Neuronal stem cell (in vitro differentiated cells): ENCODE data around the gene CLEC14A.

Experiments used
- DNase-seq: peaks from one replicate; pipeline ENCODE4 v3.0.0-alpha.2; 2013; ENCODE audit warnings: low spot score
- H2AFZ ChIP-seq: one replicate; pipeline ENCODE4 v1.6.1; 2013; ENCODE audit warnings: mild to moderate bottlenecking, low read length, inconsistent platforms
- H2AK5ac ChIP-seq: 2 replicates; pipeline ENCODE4 v1.6.1; 2013; ENCODE audit warnings: low read depth, mild to moderate bottlenecking, inconsistent platforms, low read length, moderate library complexity, mixed read lengths
- H2BK120ac ChIP-seq: 2 replicates; pipeline ENCODE4 v1.6.1; 2013; ENCODE audit warnings: low read depth, mild to moderate bottlenecking, inconsistent platforms, low read length, moderate library complexity, mixed read lengths
- H2BK12ac ChIP-seq: one replicate; pipeline ENCODE4 v1.6.1; 2013; ENCODE audit warnings: low read length, inconsistent platforms
- H2BK15ac ChIP-seq: 2 replicates; pipeline ENCODE4 v1.6.1; 2013; ENCODE audit warnings: mild to moderate bottlenecking, low read length, inconsistent platforms, mixed read lengths
- H2BK5ac ChIP-seq: one replicate; pipeline ENCODE4 v1.6.1; 2013; ENCODE audit warnings: inconsistent platforms, mild to moderate bottlenecking, low read length, moderate library complexity
- H3K14ac ChIP-seq: one replicate; pipeline ENCODE4 v1.6.1; 2013; ENCODE audit warnings: low read length, inconsistent platforms
- H3K18ac ChIP-seq: 2 replicates; pipeline ENCODE4 v1.6.1; 2013; ENCODE audit warnings: low read length, inconsistent platforms
- H3K23ac ChIP-seq: 2 replicates; pipeline ENCODE4 v1.6.1; 2013; ENCODE audit warnings: low read depth, mild to moderate bottlenecking, mixed read lengths, low read length, inconsistent platforms; ENCODE audit not compliant: poor library complexity
- H3K27ac ChIP-seq: replicated peaks from 3 replicates; pipeline ENCODE4 v1.5.1; 2013; ENCODE audit warnings: low read length, inconsistent platforms
- H3K27me3 ChIP-seq, 3 experiments: 2 replicates each; pipeline ENCODE4 v1.6.1; 2013; ENCODE audit warnings: low read length in 3 of 3, mild to moderate bottlenecking in 2 of 3, inconsistent platforms in 1 of 3, low read depth in 1 of 3, mixed read lengths in 1 of 3, moderate library complexity in 1 of 3; ENCODE audit not compliant: control insufficient read depth in 3 of 3, insufficient read depth in 3 of 3
- H3K36me3 ChIP-seq, 2 donors: replicated peaks in 1 of 2; 2 replicates each; pipeline ENCODE4 v1.6.1; 2013; ENCODE audit warnings: low read length in 2 of 2; ENCODE audit not compliant: control insufficient read depth in 2 of 2, insufficient read depth in 2 of 2
- H3K4ac ChIP-seq: 2 replicates; pipeline ENCODE4 v1.6.1; 2013; ENCODE audit warnings: inconsistent platforms, mild to moderate bottlenecking, low read length, moderate library complexity
- H3K4me1 ChIP-seq, 2 donors: 1 replicate in 1 of 2; 2 replicates in 1 of 2; pipeline ENCODE4 v1.6.1; 2013; ENCODE audit warnings: low read length in 2 of 2, low read depth in 1 of 2; ENCODE audit not compliant: control insufficient read depth in 2 of 2, insufficient read depth in 1 of 2
- H3K4me2 ChIP-seq: one replicate; pipeline ENCODE4 v1.6.1; 2013; ENCODE audit warnings: mild to moderate bottlenecking, low read length, inconsistent platforms; ENCODE audit not compliant: insufficient read depth, poor library complexity, severe bottlenecking
- H3K4me3 ChIP-seq, 2 donors: 2 replicates each; pipeline ENCODE4 v1.5.1; 2013; ENCODE audit warnings: low read length in 2 of 2, mild to moderate bottlenecking in 2 of 2, inconsistent platforms in 1 of 2, moderate library complexity in 1 of 2
- H3K79me1 ChIP-seq: one replicate; pipeline ENCODE4 v1.6.1; 2013; ENCODE audit warnings: low read depth, mild to moderate bottlenecking, inconsistent platforms, low read length, moderate library complexity
- H3K9ac ChIP-seq: one replicate; pipeline ENCODE4 v1.6.1; 2013; ENCODE audit warnings: mild to moderate bottlenecking, low read depth, low read length, inconsistent platforms; ENCODE audit not compliant: poor library complexity
- H3K9me3 ChIP-seq, 2 donors: replicated peaks in 1 of 2; 2 replicates each; pipeline versions ENCODE3 to v1.6.1; 2013; ENCODE audit warnings: low read length in 2 of 2, mild to moderate bottlenecking in 2 of 2, inconsistent platforms in 1 of 2, low read depth in 1 of 2, mixed read lengths in 1 of 2, moderate library complexity in 1 of 2; ENCODE audit not compliant: control insufficient read depth in 2 of 2, insufficient read depth in 1 of 2
- H4K8ac ChIP-seq: one replicate; pipeline ENCODE4 v1.6.1; 2013; ENCODE audit warnings: low read depth, mild to moderate bottlenecking, inconsistent platforms, low read length, moderate library complexity
- H4K91ac ChIP-seq: one replicate; pipeline ENCODE4 v1.6.1; 2013; ENCODE audit warnings: low read length, low read depth, mild to moderate bottlenecking, inconsistent platforms; ENCODE audit not compliant: poor library complexity
- WGBS, 2 donors: extraction: QIAGEN DNeasy Blood & Tissue Kit; methylation state at CpG; one replicate each; pipeline ENCODE4 v1.1.7; 2013; ENCODE audit warnings: missing lambda C conversion rate in 2 of 2, mixed read lengths in 1 of 2; ENCODE audit not compliant: insufficient read length in 2 of 2, insufficient replicate concordance in 1 of 2; ENCODE audit errors: extremely low coverage in 2 of 2; 5-methylcytosine and 5-hydroxymethylcytosine counted together

CLEC14A gene

GRCh38 chr14:38282936-38283335 lies 27.0 kb upstream of the CLEC14A start:
- Histone ChIP-seq H3K79me1 (no peaks in the 10 kb centered on the region), H2BK120ac (no peak overlapping the region), H2AK5ac (no peak overlapping the region), H3K18ac (no peak overlapping the region), H3K4ac (no peak overlapping the region), H3K27ac (no peak overlapping the region), H3K4me1 (peaks cover 0 to 4% of the 10 kb centered on the region in 2 donors), H3K36me3 (no peaks in the 10 kb centered on the region), H2BK5ac (no peak overlapping the region), H2BK15ac (no peak overlapping the region), H4K8ac (no peak overlapping the region), H3K14ac (no peak overlapping the region), H3K9ac (no peak overlapping the region), H2BK12ac (no peak overlapping the region), H3K4me3 (no peak overlapping the region), H3K27me3 (no peaks in the 10 kb centered on the region), H2AFZ (no peak overlapping the region), H3K23ac (no peak overlapping the region), H4K91ac (no peak overlapping the region), H3K9me3 (no peaks in the 10 kb centered on the region), H3K4me2 (no peak overlapping the region)
- DNase-seq: no peak

- H3K9ac ChIP-seq: no peak overlapping the region
- no peak overlapping the region for H3K23ac ChIP-seq
- no peaks in the 10 kb centered on the region for H3K9me3 ChIP-seq
- no peak overlapping the region for H3K27ac ChIP-seq
- no peak for DNase-seq
- H2BK15ac ChIP-seq: no peak overlapping the region
- peaks cover 0 to 6% of the 10 kb centered on the region in 2 donors for H3K4me1 ChIP-seq
- H3K79me1 ChIP-seq: no peaks in the 10 kb centered on the region
- H2BK12ac ChIP-seq: no peak overlapping the region
- H3K4me3 ChIP-seq: no peak overlapping the region
- H2BK120ac ChIP-seq: no peak overlapping the region
- no peak overlapping the region for H3K4ac ChIP-seq
- H3K36me3 ChIP-seq: no peaks in the 10 kb centered on the region
- H3K27me3 ChIP-seq: no peaks in the 10 kb centered on the region
- H2AK5ac ChIP-seq: no peak overlapping the region
- no peak overlapping the region for H4K8ac ChIP-seq
- no peak overlapping the region for H3K18ac ChIP-seq
- H2AFZ ChIP-seq: no peak overlapping the region
- H3K14ac ChIP-seq: no peak overlapping the region
- no peak overlapping the region for H2BK5ac ChIP-seq
- WGBS, 2 donors: no CpG with 5 or more reads among the region's 2 CpGs
- no peak overlapping the region for H4K91ac ChIP-seq
- no peak overlapping the region for H3K4me2 ChIP-seq
Observed at GRCh38 chr14:38280081-38280480, 24.2 kb upstream of the CLEC14A start.

DNA sequence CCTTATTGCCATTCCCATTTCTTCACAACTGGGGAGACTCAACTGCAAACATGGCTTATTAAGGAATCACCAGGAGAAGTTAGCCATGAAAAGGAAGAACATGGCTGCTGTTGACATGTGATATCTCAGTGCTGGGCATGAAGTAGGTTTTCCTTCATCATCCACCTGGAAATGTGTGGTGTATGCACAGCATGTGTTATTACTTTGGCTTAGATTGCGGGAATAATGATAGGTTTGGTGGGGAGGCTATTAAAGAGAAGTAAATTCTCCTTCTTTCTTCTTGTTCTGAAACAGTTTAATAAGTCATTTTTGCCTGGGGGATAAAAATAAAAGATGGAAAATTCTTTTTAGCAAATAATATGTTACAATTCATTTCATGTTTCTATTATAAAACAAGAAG lies 23.7 kb upstream of the CLEC14A start:
- H3K23ac ChIP-seq: no peak overlapping the region
- WGBS, 2 donors: no CpG with 5 or more reads among the region's 1 CpG
- no peak overlapping the region for H2BK15ac ChIP-seq
- no peak overlapping the region for H3K9ac ChIP-seq
- no peak for DNase-seq
- H3K9me3 ChIP-seq: no peaks in the 10 kb centered on the region
- H3K4me1 ChIP-seq: peaks cover 0 to 7% of the 10 kb centered on the region in 2 donors
- H3K79me1 ChIP-seq: no peaks in the 10 kb centered on the region
- H4K8ac ChIP-seq: no peak overlapping the region
- H3K36me3 ChIP-seq: no peaks in the 10 kb centered on the region
- H3K18ac ChIP-seq: no peak overlapping the region
- H2BK12ac ChIP-seq: no peak overlapping the region
- H2BK5ac ChIP-seq: no peak overlapping the region
- H2AFZ ChIP-seq: no peak overlapping the region
- no peak overlapping the region for H3K4me2 ChIP-seq
- H2BK120ac ChIP-seq: no peak overlapping the region
- H3K14ac ChIP-seq: no peak overlapping the region
- H4K91ac ChIP-seq: no peak overlapping the region
- no peak overlapping the region for H3K4ac ChIP-seq
- no peak overlapping the region for H2AK5ac ChIP-seq
- no peak overlapping the region for H3K27ac ChIP-seq
- H3K27me3 ChIP-seq: no peaks in the 10 kb centered on the region
- H3K4me3 ChIP-seq: no peak overlapping the region

DNA sequence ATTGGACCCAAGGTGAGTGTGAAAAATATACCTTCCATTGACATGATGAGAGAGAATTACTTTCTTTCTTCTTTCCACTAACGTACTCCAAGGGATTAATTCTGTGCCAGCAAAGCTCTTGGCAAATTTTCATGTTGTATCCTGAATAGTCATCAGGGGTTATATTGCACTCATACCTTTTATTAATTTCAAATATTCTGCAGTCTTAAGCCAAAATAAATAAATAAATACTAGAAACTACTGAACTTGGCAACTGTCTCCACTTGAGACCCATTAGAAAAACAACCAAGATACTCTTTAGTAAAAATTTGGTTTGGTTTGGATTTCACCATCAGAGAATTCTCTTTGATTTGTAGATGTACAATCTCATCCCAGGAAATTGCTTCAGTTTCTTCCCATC lies 22.1 kb upstream of the CLEC14A start:
- Histone ChIP-seq H3K18ac (no peak overlapping the region), H3K4me2 (no peak overlapping the region), H3K4me3 (no peak overlapping the region), H4K91ac (no peak overlapping the region), H3K14ac (no peak overlapping the region), H2BK15ac (no peak overlapping the region), H2BK120ac (no peak overlapping the region), H2BK5ac (no peak overlapping the region), H4K8ac (no peak overlapping the region), H3K27me3 (no peaks in the 10 kb centered on the region), H2AK5ac (no peak overlapping the region), H3K36me3 (no peaks in the 10 kb centered on the region), H2BK12ac (no peak overlapping the region), H3K79me1 (no peaks in the 10 kb centered on the region), H2AFZ (no peak overlapping the region), H3K27ac (no peak overlapping the region), H3K4ac (no peak overlapping the region), H3K9ac (no peak overlapping the region), H3K4me1 (peaks cover 0 to 7% of the 10 kb centered on the region in 2 donors), H3K9me3 (no peaks in the 10 kb centered on the region), H3K23ac (no peak overlapping the region)
- WGBS, 2 donors: no CpG with 5 or more reads among the region's 1 CpG
- no peak for DNase-seq
